Measurements from ENCODE around the gene SACS.
"Not testable (repeated sequence)": the region's sequence is repeated elsewhere in the genome, so short reads cannot be mapped to it uniquely, and the experiment has no call there.

SACS gene

GRCh38 chr13:23354520-23354919 lies 79.0 kb downstream of the SACS start:
- DNase-seq: no peak

- no peak for DNase-seq
Observed at GRCh38 chr13:23352161-23352560, 81.3 kb downstream of the SACS start.

GRCh38 chr13:23350009-23350408 lies 83.5 kb downstream of the SACS start:
- DNase-seq: no peak

DNA sequence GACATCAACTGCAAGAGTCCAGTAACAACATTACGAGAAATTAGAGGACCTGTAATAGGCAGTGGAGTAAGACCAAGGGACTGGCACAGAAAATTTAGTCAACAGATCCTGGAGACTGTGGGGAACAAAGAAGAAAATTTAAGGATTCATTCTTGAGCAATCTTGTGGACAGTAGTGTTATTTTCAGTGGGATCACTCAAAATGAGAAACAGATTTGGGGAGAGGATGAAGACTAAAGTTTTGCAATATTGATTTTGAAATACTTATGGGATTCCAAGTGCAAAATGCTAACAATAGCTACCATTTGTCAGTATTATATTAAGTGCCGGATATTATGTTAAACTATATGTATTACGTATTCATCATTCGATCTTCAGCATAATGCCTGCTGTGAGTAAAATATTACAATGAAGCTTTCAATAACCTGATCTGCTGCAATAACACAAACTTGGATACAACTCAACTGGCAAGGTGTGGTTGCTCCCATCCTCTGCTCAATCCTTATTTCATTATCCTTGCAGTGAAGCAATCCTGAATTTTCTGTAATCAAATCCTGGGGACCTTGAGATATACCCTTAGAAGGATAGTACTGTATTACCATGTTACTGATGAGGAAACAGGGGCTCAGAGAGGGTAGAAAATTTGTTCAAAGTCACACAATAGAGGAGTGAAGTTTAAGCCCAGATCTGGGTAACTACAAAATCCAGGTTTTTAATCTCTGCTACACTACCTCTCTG lies 84.2 kb downstream of the SACS start:
- no peak for DNase-seq

DNA sequence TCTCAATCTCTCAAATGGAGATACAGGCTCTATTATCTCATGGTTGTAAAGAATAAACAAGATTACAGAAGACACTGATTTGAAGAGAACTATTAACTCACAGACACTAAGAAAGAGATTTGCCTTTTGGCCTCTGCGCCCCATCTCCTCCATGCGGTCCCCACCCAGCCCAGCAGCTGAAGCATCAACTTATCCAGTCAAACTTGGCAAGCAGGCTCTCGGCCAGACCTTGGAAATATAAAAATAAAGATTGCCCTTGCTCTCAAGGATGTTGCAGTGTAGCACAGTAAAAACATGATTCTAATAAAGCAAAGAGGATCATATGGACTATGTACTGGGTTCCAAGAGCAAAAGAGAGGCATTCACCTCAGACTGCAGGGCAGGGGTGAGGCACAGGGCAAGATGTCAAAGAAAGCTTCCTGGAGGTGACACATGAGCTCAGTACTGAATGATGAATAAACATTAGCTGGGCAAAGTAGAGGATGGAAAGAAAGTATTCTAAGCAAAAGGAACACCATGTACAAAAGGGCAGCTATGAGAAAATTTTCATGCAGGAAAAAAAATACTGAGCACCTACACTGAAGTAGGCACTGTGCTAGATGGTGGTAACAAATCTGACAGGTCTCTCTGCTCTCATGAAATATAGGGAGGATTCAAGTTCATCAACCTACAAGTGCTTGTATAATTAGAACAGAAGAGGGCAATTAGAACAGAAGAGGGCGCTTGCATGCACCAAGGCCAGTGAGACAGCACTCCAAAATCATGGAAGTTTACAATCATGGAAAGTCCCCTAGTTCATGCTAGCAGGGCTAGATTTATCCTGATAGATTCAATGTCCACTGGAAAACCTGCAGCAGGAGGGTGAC lies 85.0 kb downstream of the SACS start:
- no peak for DNase-seq

- DNase-seq: no peak
Observed at GRCh38 chr13:23347601-23348000, 85.9 kb downstream of the SACS start.

GRCh38 chr13:23344931-23345595 lies 88.4 kb downstream of the SACS start:
- no peak for DNase-seq

DNA sequence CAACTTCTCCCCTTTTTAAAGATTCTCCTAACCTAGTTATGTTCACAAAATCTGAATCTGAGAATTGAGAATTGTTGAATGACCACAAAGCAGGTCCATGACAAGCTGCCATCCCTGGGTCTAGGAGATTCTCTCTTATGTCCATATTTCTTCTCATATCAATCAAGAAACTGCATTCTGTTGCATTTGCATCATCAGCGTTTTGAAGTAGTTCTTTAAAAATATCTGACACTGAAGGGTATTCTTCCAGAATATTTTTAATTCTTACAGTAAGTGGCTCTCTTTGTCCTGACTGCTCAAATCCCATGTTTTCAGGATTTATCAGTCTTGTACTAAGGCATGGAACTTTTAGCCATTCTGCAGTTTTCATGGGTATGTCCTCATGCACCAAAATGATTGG lies 94.3 kb downstream of the SACS start:
- DNase-seq: no peak

DNA sequence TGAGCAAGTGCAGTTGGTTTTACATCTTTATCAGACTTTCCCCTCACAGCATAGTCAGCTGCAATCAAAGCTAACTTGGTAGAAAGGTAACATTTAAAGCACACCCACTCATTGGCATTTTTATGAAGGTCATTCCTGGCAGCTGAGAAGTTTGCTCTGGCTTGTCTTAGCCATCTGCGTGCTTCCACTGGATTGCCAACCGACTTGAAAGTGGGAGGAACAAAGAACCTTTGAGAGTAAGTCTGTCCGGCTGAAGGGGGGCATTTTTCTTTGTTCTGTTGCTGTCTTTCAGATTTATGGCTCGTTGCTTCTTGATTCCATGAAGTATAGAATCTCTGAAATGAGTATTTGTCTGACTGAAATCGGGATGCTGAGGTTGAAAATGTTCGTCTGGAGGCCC lies 103.1 kb downstream of the SACS start:
- DNase-seq: no peak

GRCh38 chr13:23325191-23325590 lies 108.3 kb downstream of the SACS start:
- no peak for DNase-seq

GRCh38 chr13:23323946-23324709 lies 109.4 kb downstream of the SACS start:
- no peak for DNase-seq

GRCh38 chr13:23322353-23323336 lies 110.9 kb downstream of the SACS start:
- no peak for DNase-seq

GRCh38 chr13:23321535-23322241 lies 111.8 kb downstream of the SACS start:
- no peak for DNase-seq

GRCh38 chr13:23320926-23321534 lies 112.5 kb downstream of the SACS start:
- no peak for DNase-seq

GRCh38 chr13:23319883-23320224 lies 113.6 kb downstream of the SACS start:
- DNase-seq: no peak

GRCh38 chr13:23314837-23315236 lies 118.7 kb downstream of the SACS start:
- not testable (repeated sequence) for DNase-seq

DNA sequence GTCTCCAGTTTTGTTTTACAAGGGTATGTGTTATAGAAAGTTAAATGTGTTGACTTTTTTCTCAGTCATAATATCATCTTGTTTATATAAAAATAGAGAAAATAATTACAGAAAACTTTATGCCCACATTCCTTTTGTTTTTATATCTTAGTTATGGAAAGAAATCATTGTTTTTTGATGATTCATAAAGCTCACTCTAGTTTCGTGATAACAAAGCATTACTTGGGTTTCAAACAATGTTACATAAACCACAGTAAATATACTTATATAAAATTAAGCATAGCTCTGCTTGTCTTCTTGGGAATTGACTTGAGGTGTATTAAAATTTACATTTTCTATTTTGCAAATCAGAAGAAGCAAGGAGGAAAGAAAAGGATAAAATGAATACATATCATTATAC lies 140.9 kb downstream of the SACS start:
- DNase-seq: no peak

GRCh38 chr13:23289917-23290357 lies 143.6 kb downstream of the SACS start:
- DNase-seq: peak; percentile 3

DNA sequence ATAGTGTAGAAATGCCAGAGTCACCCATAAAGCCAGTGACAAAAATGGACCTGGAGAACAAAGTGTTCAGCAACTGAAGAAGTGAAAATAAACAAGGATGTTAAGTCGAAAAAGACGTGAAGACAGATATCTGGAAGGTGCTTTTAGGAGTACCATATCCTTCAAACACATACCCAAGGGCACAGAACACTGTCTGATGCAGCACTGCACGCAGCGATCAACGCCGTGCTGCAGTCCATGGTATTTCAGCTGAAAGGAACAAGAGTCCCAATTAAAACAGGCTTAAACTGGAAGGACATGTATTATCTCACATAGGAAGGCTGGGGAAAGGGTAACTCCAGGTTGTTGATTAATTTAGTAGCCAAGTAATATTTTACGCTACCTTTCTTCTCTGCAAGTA lies 144.5 kb downstream of the SACS start:
- no peak for DNase-seq

- no peak for DNase-seq
Observed at GRCh38 chr13:23288564-23288963, 144.9 kb downstream of the SACS start.

DNA sequence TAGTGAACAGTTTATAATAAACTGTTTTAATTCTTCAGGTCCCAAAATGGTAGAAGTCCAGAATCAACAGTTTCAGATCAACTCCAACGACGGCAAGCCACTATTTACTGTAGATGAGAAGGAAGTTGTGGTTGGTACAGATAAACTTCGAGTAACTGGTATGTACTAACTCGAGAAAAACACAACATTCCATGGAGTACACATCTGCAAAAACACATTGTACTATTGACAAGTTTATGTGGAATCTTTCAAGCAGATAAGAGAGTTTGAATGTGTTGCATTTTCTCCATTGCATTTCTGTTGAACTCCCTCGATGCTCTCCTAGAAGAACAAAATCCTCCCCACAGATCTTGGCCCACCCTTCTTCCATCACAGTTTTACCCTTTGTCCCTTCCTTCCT lies 154.2 kb downstream of the SACS start:
- no peak for DNase-seq

All from RPMI8226 (cell line).